Cardiac muscle cell (in vitro differentiated cells and primary cell): ENCODE data around the gene CELF5. TPM values are rescaled to one million over a fixed set of nuclear protein-coding genes. Genes with fewer than 3 reads are reported as not detected.

ENCODE experiments used
- DNase-seq, 2 donors: peaks; one replicate each; pipeline versions ENCODE4 v3.0.0 to v3.0.0-alpha.2; 2010 to 2017; ENCODE audit warnings: low read depth in 1 of 2, low spot score in 1 of 2
- H3K27ac ChIP-seq: fragments of 200-600 bp; sonication (generic); 2 replicates; pipeline ENCODE4 v1.5.1; 2016
- H3K27me3 ChIP-seq: fragments of 200-600 bp; sonication (generic); 2 replicates; pipeline ENCODE4 v1.6.0; 2016; ENCODE audit warnings: control low read depth
- H3K36me3 ChIP-seq: fragments of 200-600 bp; sonication (generic); 2 replicates; pipeline ENCODE4 v1.5.1; 2016; ENCODE audit warnings: control low read depth
- H3K4me1 ChIP-seq: fragments of 200-600 bp; sonication (generic); 2 replicates; pipeline ENCODE4 v1.8.1; 2017; ENCODE audit warnings: low read depth, mild to moderate bottlenecking, mixed run types
- H3K4me3 ChIP-seq: fragments of 200-600 bp; sonication (generic); 2 replicates; pipeline ENCODE4 v1.5.1; 2016; ENCODE audit warnings: mild to moderate bottlenecking
- H3K9me3 ChIP-seq: fragments of 200-600 bp; sonication (generic); 2 replicates; pipeline ENCODE4 v1.5.1; 2017; ENCODE audit warnings: low read depth, mild to moderate bottlenecking, control low read depth
- polyA plus RNA-seq: library from polyadenylated mRNA; unstranded; fragments of >200 nt; fragmentation: Nextera tagmentation; extraction: Ambion mirVana; gene quantifications from 2 replicates; pipeline ENCODE4 v1.2.1, GENCODE V29; 2016
- total RNA-seq: library from RNA; depleted of rRNA; stranded (reverse); fragments of >200 nt; gene quantifications from 2 replicates; pipeline ENCODE4 v1.2.3, GENCODE V29; 2016
- TF ChIP-seq, protein P1 (sequence below): IDR thresholded peaks from 2 replicates; pipeline ENCODE4 v1.5.1; 2012; ENCODE audit warnings: low read depth, mild to moderate bottlenecking, low read length

Gene CELF5
- total and polyA plus RNA-seq, 2 experiments from 2014 or later = 4.5 to 8.4 TPM

DNA sequence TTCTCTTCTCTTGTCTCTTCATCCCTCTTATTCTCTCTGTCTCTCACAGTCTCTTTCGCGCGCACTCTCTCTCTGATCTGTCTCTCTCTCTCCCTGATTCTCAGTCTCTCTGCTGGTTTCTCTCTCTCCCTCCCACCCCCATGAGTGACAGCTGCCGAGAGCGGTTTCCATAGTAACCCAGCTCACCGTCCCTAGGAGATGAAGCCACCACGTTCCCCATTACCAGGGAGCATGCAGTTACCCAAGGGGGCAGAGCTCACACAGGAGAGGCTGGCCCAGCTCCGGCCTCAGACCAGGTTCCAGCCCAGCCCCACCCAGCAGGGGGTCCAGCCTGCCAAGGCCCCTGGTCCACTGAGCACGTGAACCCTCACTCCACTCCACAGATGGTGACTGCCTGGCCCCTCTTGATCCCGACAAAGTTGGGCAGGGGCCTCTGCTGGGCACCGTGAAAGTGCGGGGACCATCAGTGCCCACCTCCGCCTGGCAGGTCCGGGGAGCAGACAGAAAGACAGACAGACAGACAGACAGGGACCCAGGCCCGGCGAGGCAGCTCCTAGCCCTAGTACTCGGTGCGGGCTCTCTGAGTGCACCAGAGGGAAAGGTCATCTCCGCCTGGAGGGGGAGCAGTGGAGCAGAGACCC, 50.6 kb downstream of the CELF5 start:
- Histone ChIP-seq H3K4me1 (no peaks in the 10 kb centered on the region), H3K27ac (no peak overlapping the region), H3K36me3 (no peaks in the 10 kb centered on the region), H3K27me3 (peaks cover 26% of the 10 kb centered on the region), H3K9me3 (no peaks in the 10 kb centered on the region), H3K4me3 (peak overlapping the region; percentile 44)
- DNase-seq = peak in 1 of 2 donors; percentile 13
- TF ChIP-seq, protein P1, sequence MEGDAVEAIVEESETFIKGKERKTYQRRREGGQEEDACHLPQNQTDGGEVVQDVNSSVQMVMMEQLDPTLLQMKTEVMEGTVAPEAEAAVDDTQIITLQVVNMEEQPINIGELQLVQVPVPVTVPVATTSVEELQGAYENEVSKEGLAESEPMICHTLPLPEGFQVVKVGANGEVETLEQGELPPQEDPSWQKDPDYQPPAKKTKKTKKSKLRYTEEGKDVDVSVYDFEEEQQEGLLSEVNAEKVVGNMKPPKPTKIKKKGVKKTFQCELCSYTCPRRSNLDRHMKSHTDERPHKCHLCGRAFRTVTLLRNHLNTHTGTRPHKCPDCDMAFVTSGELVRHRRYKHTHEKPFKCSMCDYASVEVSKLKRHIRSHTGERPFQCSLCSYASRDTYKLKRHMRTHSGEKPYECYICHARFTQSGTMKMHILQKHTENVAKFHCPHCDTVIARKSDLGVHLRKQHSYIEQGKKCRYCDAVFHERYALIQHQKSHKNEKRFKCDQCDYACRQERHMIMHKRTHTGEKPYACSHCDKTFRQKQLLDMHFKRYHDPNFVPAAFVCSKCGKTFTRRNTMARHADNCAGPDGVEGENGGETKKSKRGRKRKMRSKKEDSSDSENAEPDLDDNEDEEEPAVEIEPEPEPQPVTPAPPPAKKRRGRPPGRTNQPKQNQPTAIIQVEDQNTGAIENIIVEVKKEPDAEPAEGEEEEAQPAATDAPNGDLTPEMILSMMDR = peak; percentile 62

DNA sequence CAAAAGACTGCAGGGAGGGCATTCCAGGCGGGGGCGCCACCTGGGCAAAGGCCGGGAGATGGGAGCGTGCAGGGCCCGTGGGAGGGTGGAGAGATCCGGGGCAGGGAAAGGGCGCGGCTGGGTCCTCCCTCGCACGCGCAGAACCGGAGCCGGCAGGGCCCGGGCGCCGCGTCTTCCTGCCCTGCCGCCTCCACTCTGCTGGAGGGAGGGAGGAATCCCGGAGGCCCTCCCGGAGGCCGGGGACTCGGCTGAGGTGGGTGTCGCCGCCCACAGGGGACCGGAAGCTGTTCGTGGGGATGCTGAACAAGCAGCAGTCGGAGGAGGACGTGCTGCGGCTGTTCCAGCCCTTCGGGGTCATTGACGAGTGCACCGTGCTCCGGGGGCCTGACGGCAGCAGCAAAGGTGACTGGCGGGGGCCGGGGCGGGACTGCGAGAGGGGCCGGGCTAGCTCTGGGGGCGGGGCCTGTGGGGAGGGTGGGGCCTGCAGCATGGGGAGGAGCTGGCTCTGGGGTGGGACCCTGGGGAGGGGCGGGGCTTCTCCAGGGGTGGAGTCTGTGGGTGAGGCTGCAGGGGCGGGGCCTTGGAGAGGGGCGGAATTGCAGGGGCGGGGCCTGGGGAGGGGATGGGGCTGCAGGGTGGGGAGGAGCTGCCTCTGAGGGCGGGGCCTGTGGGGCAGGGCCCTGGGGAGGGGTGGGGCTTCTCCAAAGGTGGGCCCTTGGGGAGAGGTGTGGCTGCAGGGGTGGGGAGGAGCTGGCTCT, 51.3 kb downstream of the CELF5 start:
- peak; percentile 81 to 96 for DNase-seq
- no peaks in the 10 kb centered on the region for H3K36me3 ChIP-seq
- no peak overlapping the region for H3K27ac ChIP-seq
- peaks cover 20% of the 10 kb centered on the region for H3K27me3 ChIP-seq
- H3K9me3 ChIP-seq = no peaks in the 10 kb centered on the region
- H3K4me3 ChIP-seq = peak overlapping the region; percentile 44
- H3K4me1 ChIP-seq = no peaks in the 10 kb centered on the region
- TF ChIP-seq, protein P1 = no peak

DNA sequence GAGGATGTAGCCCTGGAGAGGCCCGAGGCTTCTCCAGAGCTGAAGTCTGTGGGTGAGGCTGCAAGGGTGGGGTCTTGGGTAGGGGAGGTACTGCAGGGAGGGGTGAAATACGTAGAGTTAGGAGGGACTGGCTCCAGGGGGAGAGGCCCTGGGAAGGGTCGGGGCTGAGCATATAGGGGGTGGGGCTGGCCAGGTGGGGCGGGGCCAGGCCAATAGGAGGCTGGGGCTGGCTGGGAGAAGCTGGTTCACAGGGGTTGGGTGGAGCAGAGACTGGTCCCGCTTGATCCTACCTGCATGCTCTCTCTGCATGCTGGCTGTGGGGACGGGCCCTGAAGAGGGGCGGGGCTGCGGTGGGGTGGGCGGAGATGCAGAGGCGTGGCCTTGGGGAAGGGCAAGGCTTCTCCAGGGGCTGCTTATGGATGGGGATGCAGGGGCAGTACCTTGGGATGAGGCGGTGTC, 51.9 kb downstream of the CELF5 start:
- no peak for DNase-seq
- Histone ChIP-seq H3K4me3 (peak overlapping the region; percentile 18), H3K27ac (no peak overlapping the region), H3K36me3 (no peaks in the 10 kb centered on the region), H3K4me1 (no peaks in the 10 kb centered on the region), H3K9me3 (no peaks in the 10 kb centered on the region), H3K27me3 (peaks cover 14% of the 10 kb centered on the region)
- TF ChIP-seq, protein P1 = no peak

DNA sequence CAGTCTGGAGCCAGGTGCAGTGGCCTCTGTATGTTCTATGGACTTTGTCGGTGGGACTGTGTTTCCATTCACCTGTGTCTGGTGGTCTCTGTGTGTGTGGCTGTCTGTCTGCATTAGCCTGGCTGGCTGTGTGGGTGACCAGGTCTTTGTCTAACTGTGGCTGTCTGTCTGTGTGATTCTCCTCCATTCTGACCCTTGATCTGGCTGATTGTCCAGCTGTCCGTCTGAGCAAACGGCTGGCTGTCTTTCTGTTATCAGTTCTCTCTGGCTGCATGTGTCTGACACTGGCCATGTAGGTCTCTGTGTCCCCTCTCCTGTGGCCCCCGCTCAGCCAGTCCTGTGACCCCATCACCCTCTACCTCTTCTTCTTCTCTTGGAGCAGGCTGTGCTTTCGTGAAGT, 53.2 kb downstream of the CELF5 start:
- TF ChIP-seq, protein P1 = no peak
- H3K4me1 ChIP-seq = no peaks in the 10 kb centered on the region
- no peaks in the 10 kb centered on the region for H3K36me3 ChIP-seq
- no peaks in the 10 kb centered on the region for H3K9me3 ChIP-seq
- no peak overlapping the region for H3K4me3 ChIP-seq
- no peak for DNase-seq
- H3K27ac ChIP-seq = no peak overlapping the region
- H3K27me3 ChIP-seq = peaks cover 4% of the 10 kb centered on the region

DNA sequence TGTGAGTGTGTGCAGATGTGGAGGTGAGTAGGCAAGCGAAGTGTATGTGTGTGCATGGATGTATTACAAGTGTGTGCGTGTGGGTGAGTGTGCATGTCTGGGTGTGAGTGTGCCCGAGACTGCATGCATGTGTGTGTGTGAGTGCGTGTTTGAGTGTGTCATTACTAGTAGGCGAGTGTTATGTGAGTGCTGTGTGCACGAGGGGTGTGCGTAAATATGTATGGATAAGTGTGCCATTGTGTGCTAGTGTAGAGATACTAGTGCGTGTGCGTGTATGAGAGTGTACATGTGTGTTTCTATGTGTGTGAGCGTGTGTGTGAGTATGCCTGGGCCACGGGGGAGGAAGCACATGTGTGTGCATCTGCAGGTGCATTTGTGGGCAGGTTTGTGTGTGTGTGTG, 53.8 kb downstream of the CELF5 start:
- no peak overlapping the region for H3K4me3 ChIP-seq
- H3K27ac ChIP-seq = no peak overlapping the region
- TF ChIP-seq, protein P1 = no peak
- H3K4me1 ChIP-seq = no peaks in the 10 kb centered on the region
- no peak for DNase-seq
- peaks cover 4% of the 10 kb centered on the region for H3K27me3 ChIP-seq
- H3K9me3 ChIP-seq = no peaks in the 10 kb centered on the region
- H3K36me3 ChIP-seq = no peaks in the 10 kb centered on the region
